Thoracic aorta (tissue), 2 donors: Measurements from ENCODE around the gene CD8A. TPM values are rescaled to one million over a fixed set of nuclear protein-coding genes. Genes with fewer than 3 reads are reported as not detected.

Source experiments
- ATAC-seq: fragments of 150-250 bp; one replicate; pipeline ENCODE4 v1.8.0; 2017; ENCODE audit warnings: low read depth; ENCODE audit not compliant: insufficient number of reproducible peaks, low FRiP score
- DNase-seq: peaks from one replicate; pipeline ENCODE4 v3.0.0-alpha.2; 2020; ENCODE audit warnings: low spot score
- H3K27ac ChIP-seq, 2 donors: fragments of 200-600 bp; sonication (generic); 1 replicate in 1 of 2; 2 replicates in 1 of 2; pipeline ENCODE4 v1.5.1; 2016; ENCODE audit warnings: mild to moderate bottlenecking in 2 of 2, moderate library complexity in 2 of 2
- H3K27me3 ChIP-seq: fragments of 200-600 bp; sonication (generic); replicated peaks from 2 replicates; pipeline ENCODE4 v1.6.0; 2016; ENCODE audit warnings: mild to moderate bottlenecking; ENCODE audit not compliant: insufficient read depth
- H3K36me3 ChIP-seq: fragments of 200-600 bp; sonication (generic); one replicate; pipeline ENCODE4 v1.5.1; 2016
- H3K4me1 ChIP-seq, 2 donors: fragments of 200-600 bp; sonication (generic); 1 replicate in 1 of 2; 2 replicates in 1 of 2; pipeline versions ENCODE4 v1.5.1 to v1.6.0; 2016; ENCODE audit warnings: low read depth in 2 of 2, mild to moderate bottlenecking in 1 of 2; ENCODE audit not compliant: control insufficient read depth in 1 of 2
- H3K4me3 ChIP-seq: fragments of 200-600 bp; sonication (generic); 2 replicates; pipeline ENCODE4 v1.5.1; 2016; ENCODE audit warnings: mild to moderate bottlenecking
- H3K9me3 ChIP-seq: fragments of 200-600 bp; sonication (generic); 2 replicates; pipeline ENCODE4 v1.5.1; 2016
- total RNA-seq, 2 donors: library from RNA; depleted of rRNA; stranded (reverse); fragments of >200 nt; gene quantifications; one replicate each; pipeline versions ENCODE4 v1.1.0 to v1.2.3, GENCODE V29; 2016
- TF ChIP-seq, protein P1 (sequence below): fragments of 200-600 bp; sonication (generic); IDR thresholded peaks from one replicate; pipeline ENCODE4 v1.5.1; 2019; ENCODE audit warnings: antibody characterized with exemption

CD8A gene
- total RNA-seq, 2 donors from 2014 or later: 3.4 to 4.4 TPM

- Histone ChIP-seq H3K4me3 (peak overlapping the region; percentile 55), H3K36me3 (no peaks in the 10 kb centered on the region), H3K4me1 (peaks cover 16 to 36% of the 10 kb centered on the region in 2 donors), H3K9me3 (no peaks in the 10 kb centered on the region), H3K27ac (no peak overlapping the region), H3K27me3 (peaks cover 10% of the 10 kb centered on the region)
- TF ChIP-seq, protein P1, sequence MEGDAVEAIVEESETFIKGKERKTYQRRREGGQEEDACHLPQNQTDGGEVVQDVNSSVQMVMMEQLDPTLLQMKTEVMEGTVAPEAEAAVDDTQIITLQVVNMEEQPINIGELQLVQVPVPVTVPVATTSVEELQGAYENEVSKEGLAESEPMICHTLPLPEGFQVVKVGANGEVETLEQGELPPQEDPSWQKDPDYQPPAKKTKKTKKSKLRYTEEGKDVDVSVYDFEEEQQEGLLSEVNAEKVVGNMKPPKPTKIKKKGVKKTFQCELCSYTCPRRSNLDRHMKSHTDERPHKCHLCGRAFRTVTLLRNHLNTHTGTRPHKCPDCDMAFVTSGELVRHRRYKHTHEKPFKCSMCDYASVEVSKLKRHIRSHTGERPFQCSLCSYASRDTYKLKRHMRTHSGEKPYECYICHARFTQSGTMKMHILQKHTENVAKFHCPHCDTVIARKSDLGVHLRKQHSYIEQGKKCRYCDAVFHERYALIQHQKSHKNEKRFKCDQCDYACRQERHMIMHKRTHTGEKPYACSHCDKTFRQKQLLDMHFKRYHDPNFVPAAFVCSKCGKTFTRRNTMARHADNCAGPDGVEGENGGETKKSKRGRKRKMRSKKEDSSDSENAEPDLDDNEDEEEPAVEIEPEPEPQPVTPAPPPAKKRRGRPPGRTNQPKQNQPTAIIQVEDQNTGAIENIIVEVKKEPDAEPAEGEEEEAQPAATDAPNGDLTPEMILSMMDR: no peak
- ATAC-seq (no peak), DNase-seq (no peak)
Observed at GRCh38 chr2:86790134-86790675, 508 bp downstream of the CD8A start.

DNA sequence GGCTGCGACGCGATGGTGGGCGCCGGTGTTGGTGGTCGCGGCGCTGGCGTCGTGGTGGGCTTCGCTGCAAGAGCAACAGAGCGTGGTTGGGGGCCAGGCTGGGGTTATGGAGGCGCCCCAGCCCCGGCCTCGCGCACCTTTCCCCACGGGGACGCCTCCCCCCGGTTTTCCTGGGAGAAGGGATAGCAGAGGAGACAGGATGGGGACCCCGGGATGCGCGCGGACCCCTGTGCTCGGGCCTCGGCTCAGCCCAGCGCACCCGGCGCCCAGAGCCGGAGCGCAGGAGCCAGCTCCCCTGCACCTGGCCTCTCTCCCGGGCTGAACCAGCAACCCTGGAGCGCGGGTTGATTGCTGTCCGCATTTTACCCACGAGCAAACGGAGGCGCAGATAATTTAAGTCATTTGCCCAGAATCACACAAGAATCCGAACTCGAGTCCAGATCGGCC is 1.0 kb downstream of the CD8A start:
- Histone ChIP-seq H3K27me3 (peaks cover 10% of the 10 kb centered on the region), H3K9me3 (no peaks in the 10 kb centered on the region), H3K27ac (no peak overlapping the region), H3K4me1 (peaks cover 16 to 36% of the 10 kb centered on the region in 2 donors), H3K36me3 (no peaks in the 10 kb centered on the region), H3K4me3 (peak overlapping the region; percentile 55)
- TF ChIP-seq, protein P1: no peak
- ATAC-seq: no peak
- no peak for DNase-seq

GRCh38 chr2:86788881-86789686 is 1.6 kb downstream of the CD8A start:
- Histone ChIP-seq H3K4me3 (peak overlapping the region; percentile 55), H3K4me1 (peaks cover 16 to 36% of the 10 kb centered on the region in 2 donors), H3K36me3 (no peaks in the 10 kb centered on the region), H3K27ac (no peak overlapping the region), H3K9me3 (no peaks in the 10 kb centered on the region), H3K27me3 (peaks cover 10% of the 10 kb centered on the region)
- ATAC-seq (no peak), DNase-seq (no peak)
- TF ChIP-seq, protein P1: no peak

DNA sequence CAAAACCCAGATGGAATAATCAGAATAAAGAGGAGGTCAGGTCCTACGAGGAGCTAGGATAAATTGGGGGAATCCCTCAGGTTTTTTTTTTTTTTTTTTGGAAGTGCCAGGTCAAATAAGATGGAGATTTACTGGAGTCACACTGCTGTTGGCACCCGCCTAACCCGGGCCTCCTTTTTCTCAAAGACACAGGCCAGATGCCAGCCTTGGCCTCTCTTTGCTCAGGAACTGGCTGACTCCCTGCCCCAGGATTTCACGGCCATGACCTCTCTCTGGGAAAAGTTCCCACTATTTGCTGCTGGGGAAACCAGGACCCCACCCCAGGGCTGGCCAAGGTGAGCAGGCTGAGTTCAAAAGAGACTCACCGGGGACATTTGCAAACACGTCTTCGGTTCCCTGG is 2.5 kb downstream of the CD8A start:
- no peak for ATAC-seq
- H3K4me3 ChIP-seq: peak overlapping the region; percentile 55

GRCh38 chr2:86787736-86788135 is 3.0 kb downstream of the CD8A start:
- TF ChIP-seq, protein P1: no peak
- no peak overlapping the region for H3K4me3 ChIP-seq
- ATAC-seq (no peak), DNase-seq (no peak)
- no peaks in the 10 kb centered on the region for H3K36me3 ChIP-seq
- H3K27ac ChIP-seq: no peak overlapping the region
- peaks cover 16 to 36% of the 10 kb centered on the region in 2 donors for H3K4me1 ChIP-seq
- peaks cover 10% of the 10 kb centered on the region for H3K27me3 ChIP-seq
- H3K9me3 ChIP-seq: no peaks in the 10 kb centered on the region

More for the DNA sequence above, 2.5 kb downstream of the CD8A start:
- Histone ChIP-seq H3K27ac (no peak overlapping the region), H3K27me3 (peaks cover 10% of the 10 kb centered on the region), H3K4me1 (peaks cover 16 to 36% of the 10 kb centered on the region in 2 donors), H3K36me3 (no peaks in the 10 kb centered on the region), H3K9me3 (no peaks in the 10 kb centered on the region)
- no peak for DNase-seq
- TF ChIP-seq, protein P1: no peak
